Activated B cell treated with CpG ODN at 0.5 μM for 24 hours (primary cell): ENCODE data around the gene AGBL4. TPM values are rescaled to one million over a fixed set of nuclear protein-coding genes. Genes with fewer than 3 reads are reported as not detected.
"Not testable (repeated sequence)": the region's sequence is repeated elsewhere in the genome, so short reads cannot be mapped to it uniquely, and the experiment has no call there.

ENCODE experiments used
- ATAC-seq: fragments of 200-7000 bp; cut with Tn5 transposase; one replicate; pipeline ENCODE4 v1.10.0; 2021; ENCODE audit warnings: low read depth, mild to moderate bottlenecking, moderate library complexity
- CTCF ChIA-PET: fragments of 350-600 bp; sonication (Branson Sonifier 250); formaldehyde crosslinking; loops from one replicate; lab custom pipeline; 2021; ENCODE audit warnings: antibody characterized with exemption; lab: Charles Lee
- POLR2A ChIA-PET: fragments of 350-600 bp; sonication (Branson Sonifier 250); formaldehyde crosslinking; loops from one replicate; lab custom pipeline; 2021; ENCODE audit warnings: antibody characterized with exemption; lab: Charles Lee
- DNase-seq: peaks from one replicate; pipeline ENCODE4 v3.0.0; 2022
- H3K27ac Mint-ChIP-seq: one replicate; pipeline ENCODE4 v1.8.0; 2020; ENCODE audit warnings: mixed read lengths
- H3K27me3 Mint-ChIP-seq: one replicate; pipeline ENCODE4 v1.8.0; 2021; ENCODE audit warnings: mixed read lengths
- H3K36me3 Mint-ChIP-seq: one replicate; pipeline ENCODE4 v1.8.0; 2021; ENCODE audit warnings: low read depth, mixed read lengths
- H3K4me1 Mint-ChIP-seq: one replicate; pipeline ENCODE4 v1.8.0; 2021; ENCODE audit warnings: mixed read lengths
- H3K4me3 Mint-ChIP-seq: one replicate; pipeline ENCODE4 v1.8.0; 2020; ENCODE audit warnings: mild to moderate bottlenecking, mixed read lengths
- H3K9me3 Mint-ChIP-seq: one replicate; pipeline ENCODE4 v1.8.0; 2020; ENCODE audit warnings: mixed read lengths
- intact Hi-C: fragments of 100-400 bp; cut with micrococcal nuclease; formaldehyde crosslinking; loops from one replicate; pipeline ENCODE4 v1.15.1; 2024
- total RNA-seq: library from RNA; stranded (reverse); gene quantifications from 2 replicates; pipeline ENCODE4 v1.2.3, GENCODE V29; 2022
- TF ChIP-seq, protein P1 (sequence below): fragments of 200-600 bp; IDR thresholded peaks from one replicate; pipeline ENCODE4 v1.8.0; 2022; ENCODE audit warnings: antibody characterized with exemption, mild to moderate bottlenecking

The AGBL4 gene
- total RNA-seq, 1 donor from 2014 or later, result 0.24 TPM

DNA sequence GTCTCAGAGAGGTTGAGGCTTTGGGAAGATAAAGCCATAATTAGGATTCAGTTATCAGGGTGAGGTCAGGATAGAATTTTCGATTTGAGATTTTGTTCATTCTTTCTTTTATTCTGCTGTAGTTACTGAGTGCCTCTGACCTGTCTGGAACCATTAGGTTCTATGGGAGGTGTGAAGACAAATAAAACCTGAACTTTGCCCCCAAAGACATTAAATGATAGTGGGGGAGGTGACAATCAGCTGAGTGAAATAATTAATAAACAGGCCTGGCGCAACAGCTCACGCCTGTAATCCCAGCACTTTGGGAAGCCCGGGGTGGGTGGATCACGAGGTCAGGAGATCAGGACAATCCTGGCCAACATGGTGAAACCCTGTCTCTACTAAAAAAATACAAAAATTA lies 1496.7 kb downstream of the AGBL4 start:
- CTCF ChIA-PET, result no interaction called here
- Mint-ChIP-seq H3K9me3 (no peaks in the 10 kb centered on the region), H3K27ac (no peak overlapping the region), H3K27me3 (peaks cover 11% of the 10 kb centered on the region), H3K4me3 (no peak overlapping the region), H3K4me1 (no peaks in the 10 kb centered on the region), H3K36me3 (no peaks in the 10 kb centered on the region)
- no peak for DNase-seq
- ATAC-seq, result no peak
- TF ChIP-seq, protein P1, sequence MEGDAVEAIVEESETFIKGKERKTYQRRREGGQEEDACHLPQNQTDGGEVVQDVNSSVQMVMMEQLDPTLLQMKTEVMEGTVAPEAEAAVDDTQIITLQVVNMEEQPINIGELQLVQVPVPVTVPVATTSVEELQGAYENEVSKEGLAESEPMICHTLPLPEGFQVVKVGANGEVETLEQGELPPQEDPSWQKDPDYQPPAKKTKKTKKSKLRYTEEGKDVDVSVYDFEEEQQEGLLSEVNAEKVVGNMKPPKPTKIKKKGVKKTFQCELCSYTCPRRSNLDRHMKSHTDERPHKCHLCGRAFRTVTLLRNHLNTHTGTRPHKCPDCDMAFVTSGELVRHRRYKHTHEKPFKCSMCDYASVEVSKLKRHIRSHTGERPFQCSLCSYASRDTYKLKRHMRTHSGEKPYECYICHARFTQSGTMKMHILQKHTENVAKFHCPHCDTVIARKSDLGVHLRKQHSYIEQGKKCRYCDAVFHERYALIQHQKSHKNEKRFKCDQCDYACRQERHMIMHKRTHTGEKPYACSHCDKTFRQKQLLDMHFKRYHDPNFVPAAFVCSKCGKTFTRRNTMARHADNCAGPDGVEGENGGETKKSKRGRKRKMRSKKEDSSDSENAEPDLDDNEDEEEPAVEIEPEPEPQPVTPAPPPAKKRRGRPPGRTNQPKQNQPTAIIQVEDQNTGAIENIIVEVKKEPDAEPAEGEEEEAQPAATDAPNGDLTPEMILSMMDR, result no peak
- intact Hi-C loops, result no loop called here
- POLR2A ChIA-PET, result no interaction called here

DNA sequence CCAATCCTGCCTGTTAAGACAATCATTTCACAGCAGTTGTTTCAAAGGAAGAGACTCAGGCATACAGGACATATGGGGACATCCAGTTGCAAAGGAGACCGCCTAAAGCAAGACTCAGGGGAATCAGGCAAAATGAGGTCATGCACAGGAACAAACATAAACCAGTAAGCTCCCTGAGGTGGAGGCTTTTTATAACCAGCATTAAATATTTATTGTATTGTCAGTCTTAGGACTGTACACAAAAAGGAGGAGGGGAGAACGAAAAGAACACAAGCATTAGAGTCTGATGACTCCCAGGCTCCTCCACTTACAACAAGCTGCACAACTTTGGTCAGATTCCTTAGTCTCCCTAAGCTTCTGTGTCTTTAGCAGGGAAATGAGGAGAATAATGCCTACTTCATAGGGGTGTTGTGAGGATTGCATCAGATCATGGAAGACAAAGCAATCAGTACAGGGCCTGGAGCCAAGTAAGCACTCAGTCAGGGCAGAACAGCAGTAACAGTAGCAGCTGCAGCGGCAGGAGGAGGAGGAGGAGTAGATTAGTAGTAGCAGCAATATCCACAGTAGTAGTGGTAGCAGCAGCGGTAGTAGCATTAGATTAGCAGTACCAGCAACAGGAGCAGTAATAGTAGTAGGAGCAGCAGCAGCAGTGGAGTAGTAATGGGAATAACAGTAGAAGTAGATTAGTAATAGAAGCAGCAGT lies 1497.6 kb downstream of the AGBL4 start:
- no peak for ATAC-seq
- intact Hi-C loops, result no loop called here
- H3K4me1 Mint-ChIP-seq, result no peaks in the 10 kb centered on the region
- H3K36me3 Mint-ChIP-seq, result no peaks in the 10 kb centered on the region
- no peaks in the 10 kb centered on the region for H3K9me3 Mint-ChIP-seq
- peaks cover 9% of the 10 kb centered on the region for H3K27me3 Mint-ChIP-seq
- POLR2A ChIA-PET, result no interaction called here
- DNase-seq, result no peak
- TF ChIP-seq, protein P1, result no peak
- CTCF ChIA-PET, result no interaction called here
- no peak overlapping the region for H3K27ac Mint-ChIP-seq
- no peak overlapping the region for H3K4me3 Mint-ChIP-seq

DNA sequence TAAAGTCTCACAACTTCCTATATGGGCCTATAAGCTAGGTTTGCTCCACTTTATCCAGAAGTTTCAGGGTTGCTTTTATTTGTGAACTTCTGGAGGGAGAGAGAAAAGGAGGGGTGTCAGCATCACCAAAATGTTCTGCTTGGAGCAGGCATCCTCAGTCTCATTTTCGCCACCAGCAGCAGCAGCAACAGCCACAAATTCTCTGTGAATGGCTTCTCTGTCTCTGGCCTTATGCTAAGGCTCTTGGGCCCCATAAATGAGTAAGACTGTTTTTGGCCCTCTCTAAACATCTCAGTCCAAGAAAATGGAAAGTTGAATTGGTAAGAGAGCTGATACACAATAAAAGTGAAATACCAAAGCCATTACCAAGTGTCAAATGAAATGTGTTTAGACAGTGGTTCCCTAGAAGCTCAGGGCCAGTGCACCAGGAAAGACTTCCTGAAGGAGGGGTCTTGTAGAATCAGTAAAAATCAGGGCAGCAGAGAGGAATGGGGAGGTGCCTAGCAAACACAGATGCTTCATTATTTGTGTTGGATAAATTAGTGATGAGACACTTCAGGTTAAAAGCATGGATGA lies 1498.8 kb downstream of the AGBL4 start:
- no peaks in the 10 kb centered on the region for H3K36me3 Mint-ChIP-seq
- TF ChIP-seq, protein P1, result no peak

DNA sequence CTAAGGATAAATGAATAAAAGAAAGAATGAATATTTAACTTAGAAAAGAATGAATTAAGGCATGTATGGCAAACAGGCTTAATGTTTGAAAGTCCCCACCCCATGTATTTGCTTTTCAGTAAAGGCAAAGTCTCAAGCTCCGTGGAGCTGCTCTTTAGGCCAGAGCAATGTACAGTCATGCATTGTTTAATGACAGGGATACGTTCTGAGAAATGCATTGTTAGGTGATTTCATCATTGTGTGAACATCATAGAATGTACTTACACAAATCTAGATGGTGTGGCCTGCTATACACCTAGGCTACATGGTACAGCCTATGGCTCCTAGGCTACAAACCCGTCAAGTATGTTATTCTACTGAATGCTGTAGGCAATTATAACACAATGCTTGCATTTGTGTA lies 1500.2 kb downstream of the AGBL4 start:
- Mint-ChIP-seq H3K27me3 (peaks cover 12% of the 10 kb centered on the region), H3K36me3 (no peaks in the 10 kb centered on the region), H3K4me1 (no peaks in the 10 kb centered on the region), H3K9me3 (no peaks in the 10 kb centered on the region), H3K4me3 (no peak overlapping the region), H3K27ac (no peak overlapping the region)
- CTCF ChIA-PET, result no interaction called here
- DNase-seq, result no peak
- ATAC-seq, result no peak
- intact Hi-C loops, result no loop called here
- TF ChIP-seq, protein P1, result no peak
- POLR2A ChIA-PET, result no interaction called here

More for the DNA sequence above, 1498.8 kb downstream of the AGBL4 start:
- intact Hi-C loops, result no loop called here
- ChIA-PET POLR2A (no interaction called here), CTCF (no interaction called here)
- Mint-ChIP-seq H3K4me3 (no peak overlapping the region), H3K9me3 (no peaks in the 10 kb centered on the region), H3K27ac (no peak overlapping the region), H3K4me1 (no peaks in the 10 kb centered on the region), H3K27me3 (peaks cover 9% of the 10 kb centered on the region)
- ATAC-seq (no peak), DNase-seq (no peak)

DNA sequence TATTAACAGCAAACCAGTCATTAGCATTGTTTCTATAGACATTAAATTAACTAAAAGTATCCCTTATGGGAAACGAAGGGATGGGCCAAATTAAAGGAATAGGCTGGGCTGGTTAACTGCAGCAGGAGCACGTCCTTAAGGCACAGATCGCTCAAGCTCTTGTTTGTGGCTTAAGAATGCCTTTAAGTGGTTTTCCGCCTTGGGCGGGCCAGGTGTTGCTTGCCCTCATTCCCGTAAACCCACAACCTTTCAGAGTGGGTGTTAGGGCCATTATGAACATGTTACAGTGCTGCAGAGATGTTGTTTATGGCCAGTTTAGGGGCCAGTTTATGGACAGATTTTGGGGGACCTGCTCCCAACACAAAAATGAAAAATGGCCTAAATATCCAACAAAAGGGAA lies 1503.9 kb downstream of the AGBL4 start:
- H3K36me3 Mint-ChIP-seq, CTCF ChIA-PET, H3K4me1 Mint-ChIP-seq, POLR2A ChIA-PET, H3K27ac Mint-ChIP-seq, H3K4me3 Mint-ChIP-seq, ATAC-seq, intact Hi-C loops, DNase-seq, H3K9me3 Mint-ChIP-seq: not testable (repeated sequence)
- H3K27me3 Mint-ChIP-seq, result peaks cover 18% of the 10 kb centered on the region
